AG04450 (cell line): ENCODE data around the gene CKB. TPM values are rescaled to one million over a fixed set of nuclear protein-coding genes. Genes with fewer than 3 reads are reported as not detected.

Source experiments
- CTCF ChIA-PET: fragments of 300-600, 350-600 bp; formaldehyde crosslinking; extraction: SDS; loops from one replicate; lab custom pipeline; 2022; ENCODE audit warnings: antibody characterized with exemption, inconsistent platforms; lab: Charles Lee
- POLR2A ChIA-PET: fragments of 350-600 bp; formaldehyde crosslinking; extraction: SDS; loops from one replicate; lab custom pipeline; 2021; ENCODE audit warnings: antibody characterized with exemption, inconsistent platforms; lab: Yijun Ruan, JAX
- DNase-seq: peaks from one replicate; pipeline ENCODE4 v3.0.0-alpha.2; 2011; ENCODE audit warnings: low read depth, low spot score
- H3K27ac ChIP-seq: one replicate; pipeline ENCODE4 v1.5.1; 2012; ENCODE audit warnings: low read depth, low read length, control low read depth
- H3K27me3 ChIP-seq: one replicate; pipeline ENCODE4 v1.6.0; 2012; ENCODE audit warnings: low read length; ENCODE audit not compliant: control insufficient read depth, insufficient read depth
- H3K4me3 ChIP-seq: 2 replicates; pipeline ENCODE4 v1.5.1; 2011; ENCODE audit warnings: mild to moderate bottlenecking, low read depth, low read length, control low read depth
- H3K9me3 ChIP-seq: 2 replicates; pipeline ENCODE4 v1.5.1; 2012; ENCODE audit warnings: low read length; ENCODE audit not compliant: control insufficient read depth, insufficient read depth
- CTCF ChIP-seq: IDR thresholded peaks from 2 replicates; pipeline ENCODE4 v1.5.1; 2011; ENCODE audit warnings: low read depth, low read length, control low read depth, inconsistent platforms
- polyA plus RNA-seq: library from polyadenylated mRNA; depleted of rRNA; stranded (reverse); fragments of >200 nt; gene quantifications from 2 replicates; pipeline ENCODE4 v1.2.3, GENCODE V29; 2011

Gene CKB
- polyA plus RNA-seq, 1 experiment = 11.7 TPM

- ChIA-PET CTCF (interaction anchor here (0.7 to 3.0 kb wide), 3 partner anchors 13 to 114 kb away, joined by 3 to 11 read pairs (median 11); no protein-coding TSS in a partner anchor), POLR2A (no interaction called here)
- Histone ChIP-seq H3K9me3 (no peaks in the 10 kb centered on the region), H3K27ac (no peak overlapping the region), H3K4me3 (no peak overlapping the region), H3K27me3 (no peaks in the 10 kb centered on the region)
- DNase-seq = no peak
- 0 out of 2 replicates have a peak, but pooled peaks have one; percentile 11 for TF ChIP-seq CTCF
Measured at GRCh38 chr14:103504991-103505565, 17.6 kb downstream of the CKB start.

GRCh38 chr14:103503296-103503695 is 19.3 kb downstream of the CKB start:
- Histone ChIP-seq H3K27me3 (no peaks in the 10 kb centered on the region), H3K27ac (no peak overlapping the region), H3K9me3 (no peaks in the 10 kb centered on the region), H3K4me3 (no peak overlapping the region)
- TF ChIP-seq CTCF = no peak
- POLR2A ChIA-PET = no interaction called here
- DNase-seq = no peak
- CTCF ChIA-PET = interaction anchor here (0.9 to 3.0 kb wide), 3 partner anchors 15 to 44 kb away, joined by 3 to 11 read pairs (median 3); no protein-coding TSS in a partner anchor

DNA sequence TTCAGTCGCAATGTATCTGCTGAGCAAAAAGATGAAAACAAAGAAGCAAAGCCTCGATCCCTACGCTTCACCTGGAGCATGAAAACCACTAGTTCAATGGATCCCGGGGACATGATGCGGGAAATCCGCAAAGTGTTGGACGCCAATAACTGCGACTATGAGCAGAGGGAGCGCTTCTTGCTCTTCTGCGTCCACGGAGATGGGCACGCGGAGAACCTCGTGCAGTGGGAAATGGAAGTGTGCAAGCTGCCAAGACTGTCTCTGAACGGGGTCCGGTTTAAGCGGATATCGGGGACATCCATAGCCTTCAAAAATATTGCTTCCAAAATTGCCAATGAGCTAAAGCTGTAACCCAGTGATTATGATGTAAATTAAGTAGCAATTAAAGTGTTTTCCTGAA is 19.8 kb downstream of the CKB start:
- ChIA-PET POLR2A (no interaction called here), CTCF (interaction anchor here (0.9 to 1.0 kb wide), 2 partner anchors 41 to 45 kb away, joined by 3 read pairs; no protein-coding TSS in a partner anchor)
- H3K27ac ChIP-seq = no peak overlapping the region
- no peaks in the 10 kb centered on the region for H3K9me3 ChIP-seq
- no peak for TF ChIP-seq CTCF
- no peaks in the 10 kb centered on the region for H3K27me3 ChIP-seq
- no peak overlapping the region for H3K4me3 ChIP-seq
- DNase-seq = no peak

GRCh38 chr14:103501921-103502669 is 20.5 kb downstream of the CKB start:
- no peak for TF ChIP-seq CTCF
- ChIA-PET CTCF (interaction anchor here (0.7 to 1.4 kb wide), 5 partner anchors 9 to 45 kb away, joined by 3 to 6 read pairs (median 4); no protein-coding TSS in a partner anchor), POLR2A (no interaction called here)
- Histone ChIP-seq H3K4me3 (no peak overlapping the region), H3K9me3 (no peaks in the 10 kb centered on the region), H3K27me3 (no peaks in the 10 kb centered on the region), H3K27ac (no peak overlapping the region)
- DNase-seq = no peak
